Ovary (tissue), 3 donors: ENCODE measurements around the gene CCN6.

Experiments used
- EP300 ChIP-seq: sonication (generic); formaldehyde crosslinking; IDR thresholded peaks from one replicate; pipeline ENCODE4 v1.6.1; 2017; ENCODE audit warnings: antibody characterized with exemption
- POLR2A ChIP-seq: fragments of 450-650 bp; IDR thresholded peaks from one replicate; pipeline ENCODE4 v1.6.1; 2017; ENCODE audit warnings: antibody characterized with exemption, mild to moderate bottlenecking, moderate library complexity
- TF ChIP-seq, protein P1 (sequence below), 3 donors: fragments of 450-650 bp in 2 of 3; fragments of 200-600 bp in 1 of 3; IDR thresholded peaks; one replicate each; pipeline versions ENCODE4 v1.5.1 to v1.8.0; 2016 to 2022; ENCODE audit warnings: antibody characterized with exemption in 3 of 3, mild to moderate bottlenecking in 1 of 3
- donor health status: DM: no; HTN: no; CAD: no.

DNA sequence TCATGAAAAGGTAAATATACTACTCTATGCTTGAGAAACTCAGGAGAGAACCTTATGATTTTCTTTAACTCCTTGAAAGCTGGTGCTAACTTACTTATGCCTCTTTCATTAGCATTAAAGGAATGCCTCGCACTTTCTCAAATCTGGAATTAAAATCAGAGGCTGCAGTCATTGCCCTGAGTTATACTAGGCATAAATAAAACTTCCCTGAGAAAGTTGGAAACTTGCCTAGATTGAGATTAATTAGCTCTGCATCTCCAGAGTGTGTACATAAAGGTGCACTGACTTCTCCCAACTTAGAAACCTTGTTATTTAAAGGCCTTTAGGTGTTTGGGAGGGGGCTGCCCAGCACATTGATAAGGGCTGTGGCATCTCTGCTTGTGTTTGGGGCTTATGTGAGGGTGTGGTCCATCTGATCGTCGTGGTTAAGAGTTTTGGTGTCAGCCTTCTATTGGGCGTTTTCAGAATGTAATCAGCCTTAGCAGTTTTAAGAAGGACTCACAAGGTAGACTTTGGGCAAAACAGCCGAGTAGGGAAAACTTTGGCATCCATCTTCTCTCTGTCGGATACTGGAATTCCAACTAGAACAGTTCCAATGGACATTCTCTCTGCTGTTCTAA, 32.1 kb upstream of the CCN6 start:
- TF ChIP-seq, protein P1, sequence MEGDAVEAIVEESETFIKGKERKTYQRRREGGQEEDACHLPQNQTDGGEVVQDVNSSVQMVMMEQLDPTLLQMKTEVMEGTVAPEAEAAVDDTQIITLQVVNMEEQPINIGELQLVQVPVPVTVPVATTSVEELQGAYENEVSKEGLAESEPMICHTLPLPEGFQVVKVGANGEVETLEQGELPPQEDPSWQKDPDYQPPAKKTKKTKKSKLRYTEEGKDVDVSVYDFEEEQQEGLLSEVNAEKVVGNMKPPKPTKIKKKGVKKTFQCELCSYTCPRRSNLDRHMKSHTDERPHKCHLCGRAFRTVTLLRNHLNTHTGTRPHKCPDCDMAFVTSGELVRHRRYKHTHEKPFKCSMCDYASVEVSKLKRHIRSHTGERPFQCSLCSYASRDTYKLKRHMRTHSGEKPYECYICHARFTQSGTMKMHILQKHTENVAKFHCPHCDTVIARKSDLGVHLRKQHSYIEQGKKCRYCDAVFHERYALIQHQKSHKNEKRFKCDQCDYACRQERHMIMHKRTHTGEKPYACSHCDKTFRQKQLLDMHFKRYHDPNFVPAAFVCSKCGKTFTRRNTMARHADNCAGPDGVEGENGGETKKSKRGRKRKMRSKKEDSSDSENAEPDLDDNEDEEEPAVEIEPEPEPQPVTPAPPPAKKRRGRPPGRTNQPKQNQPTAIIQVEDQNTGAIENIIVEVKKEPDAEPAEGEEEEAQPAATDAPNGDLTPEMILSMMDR (IDR thresholded peaks at IDR 0.05): no peak
- no peak for TF ChIP-seq EP300
- no peak for TF ChIP-seq POLR2A
